PC-3 (cell line): ENCODE results near the gene SAT2. TPM values are rescaled to one million over a fixed set of nuclear protein-coding genes. Genes with fewer than 3 reads are reported as not detected.
"Not testable (repeated sequence)": the region's sequence is repeated elsewhere in the genome, so short reads cannot be mapped to it uniquely, and the experiment has no call there.

Source experiments
- ATAC-seq: fragments of 200-7000 bp; cut with Tn5 transposase; 2 replicates; pipeline ENCODE4 v1.9.1; 2020; ENCODE audit warnings: mild to moderate bottlenecking, moderate library complexity
- BruUV-seq: library from RNA; stranded (reverse); fragments of 400-500 nt; replicated peaks from 2 replicates; lab custom pipeline; 2021; lab: Mats Ljungman, UMichigan
- CTCF ChIA-PET: fragments of 300-600 bp; sonication (Branson Sonifier 250); formaldehyde crosslinking; loops from one replicate; lab custom pipeline; 2022; ENCODE audit warnings: antibody characterized with exemption; lab: Charles Lee
- POLR2A ChIA-PET: fragments of 300-600 bp; sonication (Branson Sonifier 250); formaldehyde crosslinking; loops from one replicate; lab custom pipeline; 2022; ENCODE audit warnings: antibody characterized with exemption; ENCODE audit not compliant: unreplicated experiment; lab: Charles Lee
- DNase-seq: peaks from one replicate; pipeline ENCODE4 v3.0.0-alpha.2; 2015
- H2AFZ ChIP-seq: fragments of 300-600 bp; sonication (generic); 2 replicates; pipeline ENCODE4 v1.6.0; 2016; ENCODE audit warnings: antibody characterized with exemption, low read length
- H3F3A ChIP-seq: fragments of 300-600 bp; sonication (generic); one replicate; pipeline ENCODE4 v1.6.0; 2017; ENCODE audit warnings: antibody characterized with exemption, low read length, control low read depth, mild to moderate bottlenecking; ENCODE audit not compliant: unreplicated experiment
- H3K27ac ChIP-seq: fragments of 300-600 bp; sonication (generic); 2 replicates; pipeline ENCODE4 v1.5.1; 2016; ENCODE audit warnings: mild to moderate bottlenecking, low read length
- H3K27me3 ChIP-seq: fragments of 300-600 bp; sonication (generic); 2 replicates; pipeline ENCODE4 v1.6.1; 2016; ENCODE audit warnings: low read length, mixed read lengths
- H3K36me3 ChIP-seq: fragments of 300-600 bp; sonication (generic); 2 replicates; pipeline ENCODE4 v1.6.1; 2016; ENCODE audit warnings: low read depth, mixed run types, low read length, mixed read lengths
- H3K4me1 ChIP-seq: fragments of 300-600 bp; sonication (generic); 2 replicates; pipeline ENCODE4 v1.5.1; 2016; ENCODE audit warnings: low read length; ENCODE audit not compliant: insufficient read depth
- H3K4me2 ChIP-seq: fragments of 300-600 bp; sonication (generic); 2 replicates; pipeline ENCODE4 v1.6.0; 2016; ENCODE audit warnings: low read length
- H3K4me3 ChIP-seq: fragments of 300-600 bp; sonication (generic); 2 replicates; pipeline ENCODE4 v1.5.1; 2016; ENCODE audit warnings: mild to moderate bottlenecking, low read length, mixed read lengths
- H3K79me2 ChIP-seq: fragments of 300-600 bp; sonication (generic); 2 replicates; pipeline ENCODE4 v1.6.1; 2017; ENCODE audit warnings: low read length, mixed read lengths
- H3K9ac ChIP-seq: fragments of 300-600 bp; sonication (generic); 2 replicates; pipeline ENCODE4 v1.6.0; 2016; ENCODE audit warnings: mild to moderate bottlenecking, low read length
- H3K9me2 ChIP-seq: fragments of 300-600 bp; sonication (generic); replicated peaks from 2 replicates; pipeline ENCODE4 v1.6.1; 2016; ENCODE audit warnings: mixed run types, low read length, mixed read lengths
- H3K9me3 ChIP-seq: fragments of 300-600 bp; sonication (generic); 2 replicates; pipeline ENCODE4 v1.6.1; 2016; ENCODE audit warnings: low read length, mixed read lengths
- H4K20me1 ChIP-seq: fragments of 300-600 bp; sonication (generic); 2 replicates; pipeline ENCODE4 v1.6.1; 2016; ENCODE audit warnings: low read length, mixed read lengths
- EZH2 ChIP-seq: fragments of 300-600 bp; sonication (generic); IDR thresholded peaks from one replicate; pipeline ENCODE4 v1.6.1; 2017; ENCODE audit warnings: antibody characterized with exemption, mild to moderate bottlenecking, low read length; ENCODE audit not compliant: unreplicated experiment
- EZH2phosphoT487 ChIP-seq: fragments of 300-600 bp; sonication (generic); IDR thresholded peaks from 2 replicates; pipeline ENCODE4 v1.6.1; 2018; ENCODE audit warnings: mild to moderate bottlenecking, antibody characterized with exemption, low read length, borderline replicate concordance
- intact Hi-C: fragments of 100-400 bp; cut with micrococcal nuclease; formaldehyde crosslinking; loops from 2 replicates; pipeline ENCODE4 v1.9.0; 2023
- total RNA-seq: library from RNA; depleted of rRNA; stranded (reverse); fragments of >200 nt; gene quantifications from 2 replicates; pipeline ENCODE4 v1.2.3, GENCODE V29; 2014
- TF ChIP-seq, protein P1 (sequence below): fragments of 300-600 bp; sonication (generic); conservative IDR thresholded peaks from 2 replicates; pipeline ENCODE4 v1.5.1; 2017; ENCODE audit warnings: antibody characterized with exemption, low read depth, mild to moderate bottlenecking, low read length

Gene SAT2
- total RNA-seq, 1 experiment from 2014 or later = 33.1 TPM

DNA sequence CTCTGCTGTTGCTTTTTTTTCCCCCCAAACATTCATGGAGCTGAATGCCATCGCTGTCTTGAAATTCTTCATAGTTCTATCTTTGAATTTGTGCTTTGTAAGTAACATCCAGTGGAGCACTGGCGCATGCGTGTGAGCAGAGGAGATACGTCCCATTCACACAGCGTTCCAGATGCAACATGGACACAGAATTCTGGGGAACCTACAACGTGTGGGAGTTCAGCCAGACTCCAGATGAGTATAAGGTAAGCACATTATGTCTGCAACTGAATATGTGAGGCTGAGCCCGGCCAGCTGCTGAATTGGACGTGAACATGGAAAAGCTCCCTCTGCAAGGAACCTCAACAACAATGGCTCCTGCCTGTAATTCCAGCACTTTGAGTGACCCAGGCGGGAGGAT is 18.8 kb upstream of the SAT2 start:
- BruUV-seq = no TSS peak
- Histone ChIP-seq H4K20me1 (no peaks in the 10 kb centered on the region), H3K9me3 (no peaks in the 10 kb centered on the region), H3K27me3 (peaks cover 7% of the 10 kb centered on the region), H3K79me2 (no peaks in the 10 kb centered on the region), H3K4me3 (no peak overlapping the region), H3K9me2 (no peaks in the 10 kb centered on the region), H3K36me3 (no peaks in the 10 kb centered on the region), H3K27ac (no peak overlapping the region), H3K9ac (no peak overlapping the region), H3F3A (no peaks in the 10 kb centered on the region), H2AFZ (no peak overlapping the region), H3K4me1 (no peaks in the 10 kb centered on the region; the same call in 1 of the 2 replicates), H3K4me2 (no peak overlapping the region)
- intact Hi-C loops = no loop called here
- ChIA-PET CTCF (no interaction called here), POLR2A (interaction anchor here (0.6 kb wide), 1 partner anchor 210 kb away, joined by 4 read pairs; no protein-coding TSS in a partner anchor)
- DNase-seq (no peak), ATAC-seq (no peak)
- TF ChIP-seq EZH2 (no peak), EZH2phosphoT487 (no peak)
- TF ChIP-seq, protein P1, sequence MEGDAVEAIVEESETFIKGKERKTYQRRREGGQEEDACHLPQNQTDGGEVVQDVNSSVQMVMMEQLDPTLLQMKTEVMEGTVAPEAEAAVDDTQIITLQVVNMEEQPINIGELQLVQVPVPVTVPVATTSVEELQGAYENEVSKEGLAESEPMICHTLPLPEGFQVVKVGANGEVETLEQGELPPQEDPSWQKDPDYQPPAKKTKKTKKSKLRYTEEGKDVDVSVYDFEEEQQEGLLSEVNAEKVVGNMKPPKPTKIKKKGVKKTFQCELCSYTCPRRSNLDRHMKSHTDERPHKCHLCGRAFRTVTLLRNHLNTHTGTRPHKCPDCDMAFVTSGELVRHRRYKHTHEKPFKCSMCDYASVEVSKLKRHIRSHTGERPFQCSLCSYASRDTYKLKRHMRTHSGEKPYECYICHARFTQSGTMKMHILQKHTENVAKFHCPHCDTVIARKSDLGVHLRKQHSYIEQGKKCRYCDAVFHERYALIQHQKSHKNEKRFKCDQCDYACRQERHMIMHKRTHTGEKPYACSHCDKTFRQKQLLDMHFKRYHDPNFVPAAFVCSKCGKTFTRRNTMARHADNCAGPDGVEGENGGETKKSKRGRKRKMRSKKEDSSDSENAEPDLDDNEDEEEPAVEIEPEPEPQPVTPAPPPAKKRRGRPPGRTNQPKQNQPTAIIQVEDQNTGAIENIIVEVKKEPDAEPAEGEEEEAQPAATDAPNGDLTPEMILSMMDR = no peak

DNA sequence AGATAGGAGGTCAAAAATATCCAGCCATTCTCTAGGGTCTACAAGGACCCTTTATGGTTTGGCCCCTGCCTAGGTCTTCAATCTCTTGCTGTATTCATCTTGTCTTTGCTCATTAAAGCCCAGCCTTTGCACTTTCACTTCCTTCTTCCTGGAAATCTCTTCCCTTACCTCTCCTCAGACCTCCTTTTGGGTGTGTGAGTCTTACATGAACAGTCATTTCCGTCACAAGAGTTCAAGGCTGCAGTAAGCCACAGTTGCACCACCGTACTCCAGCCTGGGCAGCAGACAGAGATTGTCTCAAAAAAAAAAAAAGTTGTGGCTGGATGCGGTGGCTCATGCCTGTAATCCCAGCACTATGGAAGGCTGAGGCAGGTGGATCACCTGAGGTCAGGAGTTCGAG is 17.2 kb upstream of the SAT2 start:
- intact Hi-C loops = no loop called here
- ChIA-PET POLR2A (no interaction called here), CTCF (no interaction called here)
- DNase-seq (no peak), ATAC-seq (no peak)
- H3K9ac ChIP-seq = no peak overlapping the region
- BruUV-seq = no TSS peak
- no peaks in the 10 kb centered on the region for H3F3A ChIP-seq
- no peak overlapping the region for H3K27ac ChIP-seq
- no peaks in the 10 kb centered on the region for H3K9me3 ChIP-seq
- no peak overlapping the region for H3K4me3 ChIP-seq
- H4K20me1 ChIP-seq = no peaks in the 10 kb centered on the region
- no peak overlapping the region for H3K4me2 ChIP-seq
- TF ChIP-seq EZH2phosphoT487 = no peak
- no peak for TF ChIP-seq EZH2
- TF ChIP-seq, protein P1 = no peak
- no peak overlapping the region for H2AFZ ChIP-seq
- H3K4me1 ChIP-seq = no peaks in the 10 kb centered on the region
- H3K36me3 ChIP-seq = no peaks in the 10 kb centered on the region
- H3K79me2 ChIP-seq = no peaks in the 10 kb centered on the region
- H3K27me3 ChIP-seq = no peaks in the 10 kb centered on the region
- H3K9me2 ChIP-seq = no peaks in the 10 kb centered on the region

DNA sequence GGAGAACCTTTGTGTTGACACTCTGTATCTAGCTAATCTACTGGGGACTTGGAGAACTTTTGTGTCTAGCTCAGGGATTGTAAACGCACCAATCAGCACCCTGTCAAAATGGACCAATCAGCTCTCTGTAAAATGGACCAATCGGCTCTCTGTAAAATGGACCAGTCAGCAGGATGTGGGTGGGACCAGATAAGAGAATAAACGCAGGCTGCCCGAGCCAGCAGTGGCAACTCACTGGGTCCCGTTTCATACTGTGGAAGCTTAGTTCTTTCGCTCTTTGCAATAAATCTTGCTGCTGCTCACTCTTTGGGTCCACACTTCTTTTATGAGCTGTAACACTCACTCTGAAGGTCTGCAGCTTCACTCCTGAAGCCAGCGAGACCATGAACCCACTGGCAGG is 14.0 kb upstream of the SAT2 start:
- CTCF ChIA-PET, H3F3A ChIP-seq, H3K79me2 ChIP-seq, H4K20me1 ChIP-seq, ATAC-seq, H3K27ac ChIP-seq, H3K36me3 ChIP-seq, H3K9me3 ChIP-seq, intact Hi-C loops, BruUV-seq, H3K9ac ChIP-seq, H3K9me2 ChIP-seq, POLR2A ChIA-PET, H3K4me3 ChIP-seq, H3K4me2 ChIP-seq, H3K4me1 ChIP-seq, H3K27me3 ChIP-seq, H2AFZ ChIP-seq, DNase-seq: not testable (repeated sequence)
